Medulla oblongata (tissue), 1 donor: ENCODE data around the gene FBXO28.

Source experiments
- DNase-seq: peaks from one replicate; pipeline ENCODE4 v3.0.0-alpha.2; 2015; ENCODE audit errors: extremely low spot score

Gene FBXO28

GRCh38 chr1:224157316-224157715 lies 43.4 kb downstream of the FBXO28 start:
- no peak for DNase-seq

GRCh38 chr1:224159541-224159940 lies 45.6 kb downstream of the FBXO28 start:
- no peak for DNase-seq

GRCh38 chr1:224160171-224160682 lies 46.3 kb downstream of the FBXO28 start:
- no peak for DNase-seq

- no peak for DNase-seq
These were observed 48.9 kb downstream of the FBXO28 start for GRCh38 chr1:224162768-224163167.

- no peak for DNase-seq
These were observed 49.4 kb downstream of the FBXO28 start for GRCh38 chr1:224163311-224163710.

GRCh38 chr1:224168859-224169380 lies 55.0 kb downstream of the FBXO28 start:
- DNase-seq, result peak; percentile 79

- no peak for DNase-seq
These were observed 55.9 kb downstream of the FBXO28 start for GRCh38 chr1:224169718-224170270.

- no peak for DNase-seq
These were observed 56.4 kb downstream of the FBXO28 start for GRCh38 chr1:224170343-224170742.

- DNase-seq, result peak; percentile 21
These were observed 57.0 kb downstream of the FBXO28 start for GRCh38 chr1:224170748-224171478.

GRCh38 chr1:224172229-224172628 lies 58.3 kb downstream of the FBXO28 start:
- no peak for DNase-seq

- DNase-seq, result no peak
These were observed 59.6 kb downstream of the FBXO28 start for GRCh38 chr1:224173523-224173922.

- DNase-seq, result peak; percentile 18
These were observed 61.7 kb downstream of the FBXO28 start for GRCh38 chr1:224175617-224176016.

GRCh38 chr1:224177356-224177999 lies 63.6 kb downstream of the FBXO28 start:
- no peak for DNase-seq

- DNase-seq, result no peak
These were observed 65.0 kb downstream of the FBXO28 start for GRCh38 chr1:224178894-224179293.

- no peak for DNase-seq
These were observed 67.0 kb downstream of the FBXO28 start for GRCh38 chr1:224180783-224181452.

- no peak for DNase-seq
These were observed 67.5 kb downstream of the FBXO28 start for GRCh38 chr1:224181453-224181810.

- DNase-seq, result peak; percentile 9
These were observed 68.3 kb downstream of the FBXO28 start for GRCh38 chr1:224182057-224182865.

GRCh38 chr1:224182866-224183590 lies 69.1 kb downstream of the FBXO28 start, which contains the start of gene DEGS1:
Gene DEGS1 (plus strand): TSS chr1:224183240. CDS start chr1:224183337, 97 bp downstream.
- peak; percentile 88 for DNase-seq

GRCh38 chr1:224183591-224184312 lies 69.8 kb downstream of the FBXO28 start:
- peak; percentile 67 for DNase-seq

- no peak for DNase-seq
These were observed 71.3 kb downstream of the FBXO28 start for GRCh38 chr1:224185208-224185607.
